Fibroblast of the aortic adventitia (primary cell): ENCODE results near the gene HECW1. TPM values are rescaled to one million over a fixed set of nuclear protein-coding genes. Genes with fewer than 3 reads are reported as not detected.

Source experiments
- DNase-seq: peaks from one replicate; pipeline ENCODE4 v3.0.0-alpha.2; 2010; ENCODE audit warnings: low read depth
- H3K4me3 ChIP-seq: 2 replicates; pipeline ENCODE4 v1.5.1; 2011; ENCODE audit warnings: low read depth, mild to moderate bottlenecking, control low read depth, low read length, moderate library complexity
- CTCF ChIP-seq: IDR thresholded peaks from 2 replicates; pipeline ENCODE4 v1.5.1; 2011; ENCODE audit warnings: mild to moderate bottlenecking, low read length, control low read depth, inconsistent platforms; ENCODE audit not compliant: insufficient read depth
- total RNA-seq: library from RNA; depleted of rRNA; stranded (reverse); fragments of >200 nt; gene quantifications from 2 replicates; pipeline ENCODE4 v1.2.3, GENCODE V29; 2012; ENCODE audit warnings: low replicate concordance

The HECW1 gene
- total RNA-seq, 1 donor = 3.6 TPM

- no peak overlapping the region for H3K4me3 ChIP-seq
- no peak for TF ChIP-seq CTCF
- no peak for DNase-seq
Observed at GRCh38 chr7:43179393-43179792, 66.9 kb downstream of the HECW1 start.

DNA sequence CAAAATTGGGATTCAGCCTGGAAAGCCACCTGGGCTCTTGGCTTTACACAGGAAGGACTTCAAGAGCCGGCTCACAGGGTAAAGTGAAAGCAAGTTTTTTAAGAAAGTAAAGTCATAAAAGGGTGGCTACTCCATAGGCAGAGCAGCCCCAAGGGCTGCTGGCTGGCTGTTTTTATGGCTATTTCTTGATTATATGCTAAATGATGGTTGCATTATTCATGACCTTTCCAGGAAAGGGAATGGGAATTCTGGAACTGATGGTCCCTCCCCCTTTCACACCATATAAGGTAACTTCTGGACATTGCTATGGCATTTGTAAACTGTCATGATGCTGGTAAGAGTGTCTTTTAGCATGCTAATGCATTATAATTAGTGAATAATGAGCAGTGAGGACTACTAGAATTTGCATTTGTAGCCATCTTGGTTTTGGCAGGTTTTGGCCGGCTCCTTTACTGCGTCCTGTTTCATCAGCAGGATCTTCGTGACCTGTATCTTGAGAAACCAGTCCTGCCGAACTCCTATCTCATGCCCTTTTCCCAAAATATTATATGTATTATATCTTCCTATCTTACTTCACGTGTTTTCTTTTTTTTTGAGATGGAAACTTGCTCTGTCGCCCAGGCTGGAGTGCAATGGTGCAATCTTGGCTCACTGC lies 80.5 kb downstream of the HECW1 start:
- no peak for TF ChIP-seq CTCF
- no peak overlapping the region for H3K4me3 ChIP-seq
- no peak for DNase-seq

DNA sequence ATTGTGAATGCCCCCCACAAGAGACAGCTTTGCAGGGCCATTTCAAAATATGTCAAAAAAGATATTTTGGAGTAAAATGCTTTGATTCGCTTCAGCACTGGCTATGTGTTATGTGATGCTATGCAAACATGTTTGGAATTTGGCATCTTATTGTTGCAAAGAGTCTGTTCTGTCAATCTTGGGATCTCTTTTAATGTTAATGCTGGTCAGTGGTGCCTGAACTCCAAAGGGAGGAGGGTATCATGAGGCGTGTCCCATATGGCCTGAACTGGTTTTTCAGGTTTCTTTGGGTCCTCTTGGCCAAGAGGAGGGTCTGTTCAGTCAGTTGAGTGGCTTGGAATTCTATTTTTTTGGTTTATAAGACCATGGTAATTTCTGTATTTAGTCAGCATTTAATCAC lies 81.4 kb downstream of the HECW1 start:
- DNase-seq = no peak
- TF ChIP-seq CTCF = no peak
- H3K4me3 ChIP-seq = no peak overlapping the region

DNA sequence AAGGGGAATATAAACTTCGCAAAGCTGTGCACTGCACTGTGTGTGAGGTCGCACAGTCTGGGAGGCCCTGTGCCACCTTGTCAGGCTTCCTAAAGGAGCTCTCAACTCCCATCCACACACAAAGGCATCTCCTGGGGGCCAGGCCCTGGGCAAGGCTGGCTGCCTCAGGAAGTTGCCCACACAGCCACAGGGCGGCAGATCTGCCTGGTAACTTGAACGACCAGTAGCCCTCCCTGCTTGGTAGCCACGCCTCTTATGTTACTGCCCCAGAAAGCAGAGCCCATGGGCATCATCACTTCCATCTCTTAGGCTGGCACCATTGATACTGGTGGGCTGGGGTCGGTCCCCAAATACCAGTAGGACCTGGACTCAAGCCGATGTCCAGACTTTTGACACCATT lies 82.8 kb downstream of the HECW1 start:
- TF ChIP-seq CTCF = no peak
- DNase-seq = no peak
- H3K4me3 ChIP-seq = no peak overlapping the region

DNA sequence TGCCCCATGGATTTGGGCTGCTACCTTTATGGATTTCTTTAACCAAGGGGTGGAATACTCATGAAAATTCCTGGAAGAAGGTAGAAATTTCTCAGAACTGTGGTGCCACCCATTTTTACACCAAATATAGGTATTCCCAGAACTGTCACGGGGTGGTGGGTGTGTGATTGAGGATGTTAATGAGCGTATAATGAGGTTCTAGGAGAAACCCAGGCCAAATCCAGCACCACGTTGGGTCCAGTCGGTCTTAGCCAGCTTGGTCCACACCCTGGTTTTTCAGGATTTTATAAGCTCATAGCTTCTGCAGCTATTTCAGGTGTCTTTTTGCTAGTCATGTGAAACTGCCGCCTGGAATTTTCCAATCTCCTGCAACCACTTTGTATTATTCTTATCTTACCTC lies 83.3 kb downstream of the HECW1 start:
- no peak for DNase-seq
- no peak for TF ChIP-seq CTCF
- no peak overlapping the region for H3K4me3 ChIP-seq

DNA sequence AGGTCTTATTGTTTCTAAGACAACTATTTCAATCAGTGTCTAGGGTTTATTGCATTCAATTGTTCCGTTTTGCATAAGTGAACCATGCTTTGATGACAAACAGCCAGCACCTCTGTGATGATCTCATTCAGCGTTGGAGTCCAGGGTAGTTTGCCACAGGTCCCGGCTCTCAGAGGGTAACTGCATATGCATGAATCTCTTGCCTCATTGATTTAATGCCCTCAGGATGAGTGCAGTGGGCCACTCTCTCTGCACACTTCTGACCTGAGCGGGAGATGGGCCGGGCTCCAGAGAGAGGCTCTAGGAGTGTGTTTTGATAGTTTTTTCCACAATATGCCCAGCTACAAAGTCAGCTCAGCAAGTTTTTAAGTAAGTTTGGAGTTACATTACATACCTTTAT lies 83.9 kb downstream of the HECW1 start:
- DNase-seq = no peak
- no peak overlapping the region for H3K4me3 ChIP-seq

More for the DNA sequence above, 83.9 kb downstream of the HECW1 start:
- no peak for TF ChIP-seq CTCF
